IPS-18c (cell line): ENCODE results near the gene ST3GAL2.
A peak's percentile ranks its signal among the peaks of the same experiment; 100 is the strongest.

Experiments used
- H3K4me3 ChIP-seq: 2 replicates; pipeline ENCODE4 v1.7.0; 2013; ENCODE audit warnings: low read depth, mild to moderate bottlenecking, low read length, moderate library complexity; ENCODE audit not compliant: insufficient read depth
- H3K9me3 ChIP-seq: one replicate; pipeline ENCODE4 v1.6.1; 2013; ENCODE audit warnings: mild to moderate bottlenecking, low read length, moderate library complexity; ENCODE audit not compliant: control insufficient read depth, insufficient read depth

The ST3GAL2 gene

GRCh38 chr16:70438969-70439862 lies at the start of gene ST3GAL2:
TSS of gene ST3GAL2 (minus strand) at chr16:70439100. CDS start at chr16:70398530, 40,570 bp downstream.
- Histone ChIP-seq H3K9me3 (no peaks in the 10 kb centered on the region), H3K4me3 (peak within 1 kb of the TSS; percentile 67)

- no peaks in the 10 kb centered on the region for H3K9me3 ChIP-seq
- no peak overlapping the region for H3K4me3 ChIP-seq
These were observed 46.0 kb upstream of the ST3GAL2 start for GRCh38 chr16:70484867-70485266.

GRCh38 chr16:70483426-70483825 lies 44.5 kb upstream of the ST3GAL2 start:
- Histone ChIP-seq H3K9me3 (no peaks in the 10 kb centered on the region), H3K4me3 (no peak overlapping the region)

GRCh38 chr16:70482624-70483023 lies 43.7 kb upstream of the ST3GAL2 start:
- Histone ChIP-seq H3K4me3 (no peak overlapping the region), H3K9me3 (no peaks in the 10 kb centered on the region)

- H3K9me3 ChIP-seq: no peaks in the 10 kb centered on the region
These were observed 43.1 kb upstream of the ST3GAL2 start for GRCh38 chr16:70481929-70482536.

GRCh38 chr16:70480127-70481105 lies 41.5 kb upstream of the ST3GAL2 start:
- no peak overlapping the region for H3K4me3 ChIP-seq
- H3K9me3 ChIP-seq: no peaks in the 10 kb centered on the region

More at GRCh38 chr16:70481929-70482536, 43.1 kb upstream of the ST3GAL2 start:
- no peak overlapping the region for H3K4me3 ChIP-seq

GRCh38 chr16:70478912-70479341 lies 40.0 kb upstream of the ST3GAL2 start:
- no peak overlapping the region for H3K4me3 ChIP-seq
- no peaks in the 10 kb centered on the region for H3K9me3 ChIP-seq

GRCh38 chr16:70478169-70478568 lies 39.3 kb upstream of the ST3GAL2 start:
- H3K9me3 ChIP-seq: no peaks in the 10 kb centered on the region
- no peak overlapping the region; the same call in 1 of the 2 replicates for H3K4me3 ChIP-seq

GRCh38 chr16:70476272-70477020 lies 37.5 kb upstream of the ST3GAL2 start:
- Histone ChIP-seq H3K4me3 (no peak overlapping the region), H3K9me3 (no peaks in the 10 kb centered on the region)

GRCh38 chr16:70475054-70475871 lies 36.4 kb upstream of the ST3GAL2 start:
- H3K4me3 ChIP-seq: no peak overlapping the region; the same call in 1 of the 2 replicates
- H3K9me3 ChIP-seq: no peaks in the 10 kb centered on the region

- no peak overlapping the region for H3K4me3 ChIP-seq
- H3K9me3 ChIP-seq: no peaks in the 10 kb centered on the region
These were observed 35.6 kb upstream of the ST3GAL2 start for GRCh38 chr16:70474320-70475053.

- Histone ChIP-seq H3K9me3 (no peaks in the 10 kb centered on the region), H3K4me3 (no peak overlapping the region)
These were observed 34.8 kb upstream of the ST3GAL2 start for GRCh38 chr16:70473446-70474319.

GRCh38 chr16:70472786-70473433 lies 34.0 kb upstream of the ST3GAL2 start:
- Histone ChIP-seq H3K9me3 (no peaks in the 10 kb centered on the region), H3K4me3 (no peak overlapping the region)

GRCh38 chr16:70470927-70471341 lies 32.0 kb upstream of the ST3GAL2 start:
- H3K9me3 ChIP-seq: no peaks in the 10 kb centered on the region
- H3K4me3 ChIP-seq: no peak overlapping the region
